SU-DHL-6 (cell line): ENCODE data around the gene PRKCE.

ENCODE experiments used
- H2AFZ ChIP-seq: fragments of 200-600 bp; sonication (generic); 2 replicates; pipeline ENCODE4 v1.6.1; 2014; ENCODE audit warnings: low read depth, mild to moderate bottlenecking, moderate library complexity, mixed read lengths, antibody characterized with exemption, low read length; ENCODE audit not compliant: severe bottlenecking
- H3F3A ChIP-seq: fragments of 200-600 bp; shearing (Covaris generic); 2 replicates; pipeline ENCODE4 v1.6.0; 2016; ENCODE audit warnings: antibody characterized with exemption, mild to moderate bottlenecking; ENCODE audit not compliant: insufficient read depth
- H3K27ac ChIP-seq: fragments of 200-600 bp; sonication (generic); 2 replicates; pipeline ENCODE4 v1.5.1; 2016; ENCODE audit warnings: low read depth, mild to moderate bottlenecking, low read length, moderate library complexity, mixed read lengths
- H3K27me3 ChIP-seq: fragments of 200-600 bp; sonication (generic), shearing (Covaris generic); 2 replicates; pipeline ENCODE4 v1.6.0; 2014; ENCODE audit warnings: mild to moderate bottlenecking, low read length
- H3K36me3 ChIP-seq: fragments of 200-600 bp; sonication (generic); 2 replicates; pipeline ENCODE4 v1.6.1; 2014; ENCODE audit warnings: mild to moderate bottlenecking, low read length, mixed read lengths
- H3K4me2 ChIP-seq: fragments of 300-600, 200-600 bp; shearing (Covaris generic), sonication (generic); 2 replicates; pipeline ENCODE4 v1.6.0; 2014; ENCODE audit warnings: low read length, low read depth, mild to moderate bottlenecking; ENCODE audit not compliant: poor library complexity, severe bottlenecking
- H3K4me3 ChIP-seq: fragments of 200-600 bp; sonication (generic); 2 replicates; pipeline ENCODE4 v1.5.1; 2014; ENCODE audit warnings: antibody characterized with exemption, low read length, mild to moderate bottlenecking, mixed read lengths; ENCODE audit not compliant: insufficient read depth, poor library complexity, severe bottlenecking
- H3K79me2 ChIP-seq: fragments of 200-600 bp; sonication (generic); 2 replicates; pipeline ENCODE4 v1.6.1; 2014; ENCODE audit warnings: mild to moderate bottlenecking, low read length, moderate library complexity; ENCODE audit not compliant: insufficient read depth
- H3K9ac ChIP-seq: fragments of 200-600 bp; sonication (generic); 2 replicates; pipeline ENCODE4 v1.7.0; 2014; ENCODE audit warnings: mild to moderate bottlenecking, low read length
- H3K9me2 ChIP-seq: fragments of 200-600 bp; sonication (generic); replicated peaks from 2 replicates; pipeline ENCODE4 v1.6.1; 2014; ENCODE audit warnings: low read length; ENCODE audit not compliant: insufficient read depth
- H3K9me3 ChIP-seq: fragments of 200-600 bp; sonication (generic); 2 replicates; pipeline ENCODE4 v1.6.1; 2014; ENCODE audit warnings: low read length, mixed read lengths; ENCODE audit not compliant: insufficient read depth
- H4K20me1 ChIP-seq: fragments of 200-600 bp; sonication (generic); 2 replicates; pipeline ENCODE4 v1.6.1; 2014; ENCODE audit warnings: low read depth, mild to moderate bottlenecking, antibody characterized with exemption, low read length, moderate library complexity, mixed read lengths
- EZH2phosphoT487 ChIP-seq: fragments of 200-600 bp; sonication (generic), shearing (Covaris generic); conservative IDR thresholded peaks from 2 replicates; pipeline ENCODE4 v1.6.1; 2018; ENCODE audit warnings: mild to moderate bottlenecking, antibody characterized with exemption, low read length, moderate library complexity, mixed read lengths
- TF ChIP-seq, protein P1 (sequence below): fragments of 200-600 bp; sonication (generic); IDR thresholded peaks from one replicate; pipeline ENCODE4 v1.5.1; 2017; ENCODE audit warnings: antibody characterized with exemption, mild to moderate bottlenecking, low read length, moderate library complexity; ENCODE audit not compliant: insufficient read depth, poor library complexity, severe bottlenecking

The PRKCE gene

DNA sequence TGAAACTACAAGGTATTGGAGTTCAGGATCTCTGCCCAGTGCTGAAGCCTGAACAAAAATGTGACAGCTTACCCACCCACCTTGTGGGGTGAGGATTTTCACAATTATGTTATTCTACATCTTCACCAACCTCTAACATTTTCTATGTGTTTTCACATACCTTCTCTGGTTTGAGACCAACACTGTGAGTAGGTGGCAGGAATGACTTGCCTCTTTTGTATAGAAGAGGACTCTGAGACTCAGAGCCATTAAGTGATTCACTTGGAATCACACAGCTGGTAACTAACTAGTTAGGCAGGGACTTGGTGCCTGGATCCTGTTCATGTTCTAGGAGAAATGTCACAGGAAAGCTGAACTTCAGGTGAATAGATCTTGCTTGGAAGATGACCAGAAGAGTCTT, 25.7 kb upstream of the PRKCE start:
- TF ChIP-seq, protein P1, sequence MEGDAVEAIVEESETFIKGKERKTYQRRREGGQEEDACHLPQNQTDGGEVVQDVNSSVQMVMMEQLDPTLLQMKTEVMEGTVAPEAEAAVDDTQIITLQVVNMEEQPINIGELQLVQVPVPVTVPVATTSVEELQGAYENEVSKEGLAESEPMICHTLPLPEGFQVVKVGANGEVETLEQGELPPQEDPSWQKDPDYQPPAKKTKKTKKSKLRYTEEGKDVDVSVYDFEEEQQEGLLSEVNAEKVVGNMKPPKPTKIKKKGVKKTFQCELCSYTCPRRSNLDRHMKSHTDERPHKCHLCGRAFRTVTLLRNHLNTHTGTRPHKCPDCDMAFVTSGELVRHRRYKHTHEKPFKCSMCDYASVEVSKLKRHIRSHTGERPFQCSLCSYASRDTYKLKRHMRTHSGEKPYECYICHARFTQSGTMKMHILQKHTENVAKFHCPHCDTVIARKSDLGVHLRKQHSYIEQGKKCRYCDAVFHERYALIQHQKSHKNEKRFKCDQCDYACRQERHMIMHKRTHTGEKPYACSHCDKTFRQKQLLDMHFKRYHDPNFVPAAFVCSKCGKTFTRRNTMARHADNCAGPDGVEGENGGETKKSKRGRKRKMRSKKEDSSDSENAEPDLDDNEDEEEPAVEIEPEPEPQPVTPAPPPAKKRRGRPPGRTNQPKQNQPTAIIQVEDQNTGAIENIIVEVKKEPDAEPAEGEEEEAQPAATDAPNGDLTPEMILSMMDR, result no peak
- no peak for TF ChIP-seq EZH2phosphoT487
- no peak overlapping the region for H3K9ac ChIP-seq
- H3K79me2 ChIP-seq, result no peaks in the 10 kb centered on the region
- H3K36me3 ChIP-seq, result no peaks in the 10 kb centered on the region
- no peak overlapping the region for H2AFZ ChIP-seq
- H3K4me2 ChIP-seq, result no peak overlapping the region
- no peaks in the 10 kb centered on the region for H4K20me1 ChIP-seq
- H3F3A ChIP-seq, result no peaks in the 10 kb centered on the region
- no peaks in the 10 kb centered on the region for H3K9me2 ChIP-seq
- H3K27me3 ChIP-seq, result no peaks in the 10 kb centered on the region
- H3K9me3 ChIP-seq, result no peaks in the 10 kb centered on the region
- H3K4me3 ChIP-seq, result no peak overlapping the region
- no peak overlapping the region for H3K27ac ChIP-seq

DNA sequence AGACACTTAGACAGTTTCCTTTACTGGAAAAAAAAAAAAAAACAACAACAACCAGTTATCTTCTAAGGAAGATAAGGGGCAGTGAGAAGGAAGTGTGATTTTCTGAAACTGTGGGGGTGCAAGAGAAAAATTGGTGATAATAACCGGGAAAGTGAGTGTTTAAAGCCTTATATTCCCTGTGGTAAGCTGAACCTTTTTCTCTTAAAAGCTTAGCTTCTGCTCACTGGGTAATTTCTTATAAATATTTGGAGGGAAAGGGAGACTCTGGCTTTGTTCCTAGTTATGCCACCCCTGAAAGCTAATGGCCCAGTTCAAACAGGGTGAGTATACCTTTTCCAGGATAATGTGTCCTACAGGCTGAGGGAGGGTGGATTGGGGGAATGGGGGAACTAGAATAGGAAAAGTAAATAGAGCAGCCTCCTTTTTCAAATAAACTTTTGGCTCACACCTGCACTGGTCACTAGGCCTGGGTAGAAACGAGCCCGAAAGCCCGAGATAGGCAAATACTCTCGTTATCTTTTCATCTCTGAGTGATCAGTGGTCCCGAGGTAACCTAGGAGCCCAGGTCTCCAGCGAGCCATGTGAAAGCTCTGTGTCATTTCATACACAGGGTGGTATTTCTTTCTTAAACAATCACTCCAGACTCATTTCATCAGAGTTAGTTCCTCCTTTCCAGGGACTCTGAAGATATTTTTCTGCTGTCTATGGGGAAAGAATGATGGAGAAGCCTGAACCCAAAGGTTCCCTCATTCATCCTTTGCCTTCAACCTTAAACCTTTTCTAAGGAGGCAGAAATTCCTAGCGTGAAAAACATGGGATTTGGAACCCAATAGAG, 24.9 kb upstream of the PRKCE start:
- Histone ChIP-seq H3K36me3 (no peaks in the 10 kb centered on the region), H4K20me1 (no peaks in the 10 kb centered on the region), H2AFZ (no peak overlapping the region), H3K9ac (no peak overlapping the region), H3F3A (no peaks in the 10 kb centered on the region), H3K4me2 (no peak overlapping the region), H3K9me2 (no peaks in the 10 kb centered on the region), H3K9me3 (no peaks in the 10 kb centered on the region), H3K27ac (no peak overlapping the region), H3K27me3 (no peaks in the 10 kb centered on the region), H3K79me2 (no peaks in the 10 kb centered on the region), H3K4me3 (no peak overlapping the region)
- no peak for TF ChIP-seq EZH2phosphoT487

DNA sequence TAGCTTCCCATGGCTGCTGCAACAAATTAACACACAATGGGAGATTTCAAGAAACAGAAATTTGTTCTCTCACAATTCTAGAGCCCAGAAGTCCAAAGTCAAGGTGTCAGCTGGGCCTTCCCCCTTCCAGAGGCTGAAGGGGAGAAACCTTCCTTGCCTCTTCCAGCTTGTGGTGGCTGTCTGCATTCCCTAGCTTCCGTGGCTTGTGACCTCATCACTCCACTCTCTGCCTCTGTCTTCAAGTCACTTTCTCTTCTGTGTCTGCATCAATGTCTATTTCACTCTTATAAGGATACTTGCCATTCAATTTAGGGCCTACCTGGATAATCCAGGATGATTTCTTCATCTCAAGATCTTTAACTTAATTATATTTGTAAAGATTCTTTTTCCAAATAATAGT, 23.6 kb upstream of the PRKCE start:
- Histone ChIP-seq H3K27ac (no peak overlapping the region), H3K4me2 (no peak overlapping the region), H2AFZ (no peak overlapping the region), H3K36me3 (no peaks in the 10 kb centered on the region), H3K9me2 (no peaks in the 10 kb centered on the region), H4K20me1 (no peaks in the 10 kb centered on the region), H3K79me2 (no peaks in the 10 kb centered on the region), H3K9ac (no peak overlapping the region), H3K27me3 (no peaks in the 10 kb centered on the region), H3K9me3 (no peaks in the 10 kb centered on the region), H3K4me3 (no peak overlapping the region), H3F3A (no peaks in the 10 kb centered on the region)
- TF ChIP-seq, protein P1, result no peak
- TF ChIP-seq EZH2phosphoT487, result no peak

DNA sequence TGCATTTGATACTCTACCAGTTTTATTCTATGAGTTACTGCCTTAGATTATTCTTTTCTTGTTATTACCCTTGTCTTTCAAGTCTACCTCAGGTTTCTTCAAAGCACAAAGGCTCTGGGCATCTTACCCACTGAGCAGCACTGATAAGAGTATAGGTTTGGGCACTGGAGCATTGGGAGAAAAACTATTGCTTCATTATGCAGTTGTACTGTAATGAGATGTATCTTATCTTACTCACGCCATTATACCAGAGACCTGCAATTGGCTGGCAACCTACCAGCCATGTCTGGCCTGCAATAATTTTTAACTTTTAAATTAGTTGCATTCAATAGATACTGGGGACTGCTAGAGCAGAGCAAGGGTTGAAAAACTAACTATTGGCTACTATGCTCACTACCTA, 21.5 kb upstream of the PRKCE start:
- H3K4me2 ChIP-seq, result no peak overlapping the region
- H3K9me3 ChIP-seq, result no peaks in the 10 kb centered on the region
- no peaks in the 10 kb centered on the region for H3F3A ChIP-seq
- no peak overlapping the region for H2AFZ ChIP-seq
- no peaks in the 10 kb centered on the region for H3K27me3 ChIP-seq
- H3K36me3 ChIP-seq, result no peaks in the 10 kb centered on the region
- no peaks in the 10 kb centered on the region for H3K79me2 ChIP-seq
- H3K27ac ChIP-seq, result no peak overlapping the region
- H4K20me1 ChIP-seq, result no peaks in the 10 kb centered on the region
- no peak for TF ChIP-seq EZH2phosphoT487
- TF ChIP-seq, protein P1, result no peak
- no peak overlapping the region for H3K9ac ChIP-seq
- no peaks in the 10 kb centered on the region for H3K9me2 ChIP-seq
- H3K4me3 ChIP-seq, result no peak overlapping the region
